A549 (cell line): ENCODE measurements around the gene SCARB2.

ENCODE experiments used
- HOXA7 ChIP-seq: fragments of 250-450 bp; sonication (Bioruptor Pico); IDR thresholded peaks from 2 replicates; pipeline ENCODE4 v1.5.0; 2020; ENCODE audit warnings: mild to moderate bottlenecking, moderate library complexity
- MAFK ChIP-seq: fragments of 450-650 bp; IDR thresholded peaks from 2 replicates; pipeline ENCODE4 v1.6.1; 2014; ENCODE audit not compliant: partially characterized antibody
- PHF8 ChIP-seq: fragments of 200-600 bp; sonication (generic); IDR thresholded peaks from 2 replicates; pipeline ENCODE4 v1.6.1; 2016; ENCODE audit warnings: low read depth, mild to moderate bottlenecking, antibody characterized with exemption, moderate library complexity, borderline replicate concordance
- POLR2A ChIP-seq: IDR thresholded peaks from 2 replicates; pipeline ENCODE4 v1.6.1; 2012; ENCODE audit warnings: mild to moderate bottlenecking, low read length
- REST ChIP-seq: fragments of 200-600 bp; sonication (generic); IDR thresholded peaks from 2 replicates; pipeline ENCODE4 v1.6.1; 2016; ENCODE audit warnings: antibody characterized with exemption, mild to moderate bottlenecking, moderate library complexity
- RNF2 ChIP-seq: fragments of 200-600 bp; sonication (generic); IDR thresholded peaks from 2 replicates; pipeline ENCODE4 v1.6.1; 2016; ENCODE audit warnings: low read depth, mild to moderate bottlenecking, antibody characterized with exemption, moderate library complexity, borderline replicate concordance
- ZSCAN20 ChIP-seq: fragments of 250-450 bp; sonication (Bioruptor Pico); IDR thresholded peaks from 2 replicates; pipeline ENCODE4 v1.8.0; 2022; ENCODE audit warnings: mild to moderate bottlenecking, moderate library complexity
- TF ChIP-seq, protein P1 (sequence below): fragments of >200 bp; sonication (Bioruptor Twin); formaldehyde crosslinking; IDR thresholded peaks from 3 replicates; pipeline ENCODE4 v1.5.1; 2016
- TF ChIP-seq, protein P2 (sequence below): fragments of 250-450 bp; sonication (Bioruptor Pico); IDR thresholded peaks from 2 replicates; pipeline ENCODE4 v1.5.0; 2021; ENCODE audit warnings: mild to moderate bottlenecking, moderate library complexity, borderline replicate concordance

DNA sequence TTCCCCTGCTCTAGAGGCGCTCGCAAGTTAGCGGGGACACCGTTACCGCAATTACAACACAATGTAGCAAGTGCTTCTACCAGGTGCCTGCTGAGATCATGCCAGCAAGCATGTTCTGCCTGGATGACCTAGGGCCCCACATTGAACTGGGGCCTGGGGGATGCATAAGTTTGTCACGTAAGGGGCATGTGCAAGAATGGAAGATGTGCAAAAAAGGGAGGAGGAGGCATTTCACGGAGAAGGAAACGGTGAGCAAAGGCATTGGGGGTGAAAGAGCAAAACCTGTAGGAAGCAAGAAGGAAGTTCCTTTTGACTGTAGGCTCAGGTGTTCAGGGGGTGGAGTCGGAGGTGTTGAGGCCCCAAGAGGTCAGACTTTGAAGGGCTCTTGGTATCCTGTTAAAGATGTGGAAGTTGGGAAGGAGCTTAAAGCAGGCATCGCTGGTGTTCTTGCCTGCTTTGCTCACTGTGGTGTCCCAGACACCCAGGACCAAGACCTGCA, 602 bp upstream of the SCARB2 start:
- TF ChIP-seq MAFK (no peak), REST (no peak), HOXA7 (no peak), POLR2A (no peak), PHF8 (no peak), ZSCAN20 (no peak), RNF2 (no peak)
- TF ChIP-seq, protein P1, sequence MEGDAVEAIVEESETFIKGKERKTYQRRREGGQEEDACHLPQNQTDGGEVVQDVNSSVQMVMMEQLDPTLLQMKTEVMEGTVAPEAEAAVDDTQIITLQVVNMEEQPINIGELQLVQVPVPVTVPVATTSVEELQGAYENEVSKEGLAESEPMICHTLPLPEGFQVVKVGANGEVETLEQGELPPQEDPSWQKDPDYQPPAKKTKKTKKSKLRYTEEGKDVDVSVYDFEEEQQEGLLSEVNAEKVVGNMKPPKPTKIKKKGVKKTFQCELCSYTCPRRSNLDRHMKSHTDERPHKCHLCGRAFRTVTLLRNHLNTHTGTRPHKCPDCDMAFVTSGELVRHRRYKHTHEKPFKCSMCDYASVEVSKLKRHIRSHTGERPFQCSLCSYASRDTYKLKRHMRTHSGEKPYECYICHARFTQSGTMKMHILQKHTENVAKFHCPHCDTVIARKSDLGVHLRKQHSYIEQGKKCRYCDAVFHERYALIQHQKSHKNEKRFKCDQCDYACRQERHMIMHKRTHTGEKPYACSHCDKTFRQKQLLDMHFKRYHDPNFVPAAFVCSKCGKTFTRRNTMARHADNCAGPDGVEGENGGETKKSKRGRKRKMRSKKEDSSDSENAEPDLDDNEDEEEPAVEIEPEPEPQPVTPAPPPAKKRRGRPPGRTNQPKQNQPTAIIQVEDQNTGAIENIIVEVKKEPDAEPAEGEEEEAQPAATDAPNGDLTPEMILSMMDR = no peak
- TF ChIP-seq, protein P2, sequence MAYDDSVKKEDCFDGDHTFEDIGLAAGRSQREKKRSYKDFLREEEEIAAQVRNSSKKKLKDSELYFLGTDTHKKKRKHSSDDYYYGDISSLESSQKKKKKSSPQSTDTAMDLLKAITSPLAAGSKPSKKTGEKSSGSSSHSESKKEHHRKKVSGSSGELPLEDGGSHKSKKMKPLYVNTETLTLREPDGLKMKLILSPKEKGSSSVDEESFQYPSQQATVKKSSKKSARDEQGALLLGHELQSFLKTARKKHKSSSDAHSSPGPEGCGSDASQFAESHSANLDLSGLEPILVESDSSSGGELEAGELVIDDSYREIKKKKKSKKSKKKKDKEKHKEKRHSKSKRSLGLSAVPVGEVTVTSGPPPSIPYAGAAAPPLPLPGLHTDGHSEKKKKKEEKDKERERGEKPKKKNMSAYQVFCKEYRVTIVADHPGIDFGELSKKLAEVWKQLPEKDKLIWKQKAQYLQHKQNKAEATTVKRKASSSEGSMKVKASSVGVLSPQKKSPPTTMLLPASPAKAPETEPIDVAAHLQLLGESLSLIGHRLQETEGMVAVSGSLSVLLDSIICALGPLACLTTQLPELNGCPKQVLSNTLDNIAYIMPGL (CRISPR knock-in tag) = no peak
